NCI-H2196 treated with DMSO at 0.1 percent for 48 hours (cell line): ENCODE measurements around the gene FGGY.

Experiments used
- DNase-seq: peaks from one replicate; lab custom pipeline; 2025; ENCODE audit not compliant: unreplicated experiment; lab: John Stamatoyannopoulos, UW

The FGGY gene

DNA sequence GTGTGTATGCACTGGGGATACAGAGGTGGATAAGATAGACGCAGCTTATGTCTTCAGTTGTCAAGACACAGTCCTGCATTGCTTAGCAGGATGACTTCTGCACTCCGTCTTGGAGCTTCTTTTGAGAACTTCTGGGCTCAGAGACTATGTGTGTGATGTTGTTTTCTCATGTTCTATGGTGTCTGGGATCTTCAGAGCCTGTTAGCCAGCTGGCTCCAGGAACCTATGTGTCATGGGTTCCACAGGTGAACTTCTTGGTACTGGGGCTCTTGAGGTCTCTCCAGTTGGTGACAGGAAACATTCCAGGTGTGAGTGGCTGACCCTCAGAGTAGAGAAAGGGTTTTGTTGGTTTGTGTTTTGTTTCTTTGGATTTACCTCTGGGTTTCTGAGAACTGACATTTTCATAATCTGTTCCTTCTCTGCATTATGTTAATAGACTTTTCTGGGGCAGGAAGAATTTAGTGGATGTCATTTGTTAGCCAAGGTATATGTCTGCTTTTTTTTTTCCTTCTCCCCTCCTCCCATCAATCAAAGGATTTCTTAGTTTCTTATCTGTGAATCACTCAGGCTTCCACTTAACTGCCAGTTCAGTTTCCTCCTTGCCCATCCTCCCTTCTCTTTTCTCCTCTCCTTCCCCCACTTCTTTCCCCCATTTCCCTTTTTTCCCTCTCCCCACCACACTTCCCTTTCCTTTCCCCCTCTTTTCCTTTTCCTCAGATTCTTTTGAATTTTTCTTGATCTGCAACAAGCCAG lies 18.1 kb downstream of the FGGY start:
- no peak for DNase-seq

DNA sequence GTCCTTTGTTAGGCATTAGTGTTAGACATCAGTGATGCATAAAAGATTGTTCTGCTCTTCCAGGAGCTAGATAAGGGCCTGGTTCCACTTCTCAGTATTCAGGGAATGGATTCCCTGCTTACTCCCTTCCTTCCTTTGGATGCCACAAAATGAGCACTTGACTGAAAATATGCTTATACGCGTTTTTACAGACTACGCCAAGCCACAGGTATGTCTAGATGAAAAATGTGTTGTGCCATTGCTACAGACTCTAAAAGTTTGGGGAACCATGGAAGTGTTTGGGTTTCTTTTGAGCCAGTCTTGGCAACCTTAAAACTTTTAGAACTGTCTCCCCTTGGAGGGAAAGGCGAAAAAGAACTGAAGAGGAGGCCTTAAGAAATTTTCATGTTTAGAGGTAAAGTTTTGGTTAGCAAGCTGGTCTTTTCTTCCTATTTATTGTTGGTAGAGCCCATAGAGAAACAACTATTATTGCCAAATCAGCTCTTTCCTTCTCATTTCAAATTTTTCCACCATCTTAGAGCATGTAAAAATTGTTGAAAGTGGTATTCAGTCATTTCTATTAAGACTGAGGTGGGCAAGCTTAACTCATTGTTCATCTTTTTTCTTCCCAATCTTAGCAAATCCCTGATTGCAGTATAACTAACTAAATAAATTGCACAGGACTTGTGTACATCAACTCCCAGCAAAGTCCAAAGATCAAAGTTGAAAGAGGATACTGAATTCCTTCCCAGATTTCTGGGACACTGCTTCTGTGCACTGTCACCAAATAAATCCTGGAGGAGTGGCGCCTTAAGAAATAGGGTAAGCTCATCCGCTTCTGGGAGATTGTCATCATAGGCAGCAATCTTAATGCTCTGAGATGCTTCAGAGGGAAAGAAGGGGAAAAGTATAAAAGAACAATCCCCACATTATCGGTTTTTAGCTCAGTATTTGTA lies 18.9 kb downstream of the FGGY start:
- DNase-seq, result no peak

DNA sequence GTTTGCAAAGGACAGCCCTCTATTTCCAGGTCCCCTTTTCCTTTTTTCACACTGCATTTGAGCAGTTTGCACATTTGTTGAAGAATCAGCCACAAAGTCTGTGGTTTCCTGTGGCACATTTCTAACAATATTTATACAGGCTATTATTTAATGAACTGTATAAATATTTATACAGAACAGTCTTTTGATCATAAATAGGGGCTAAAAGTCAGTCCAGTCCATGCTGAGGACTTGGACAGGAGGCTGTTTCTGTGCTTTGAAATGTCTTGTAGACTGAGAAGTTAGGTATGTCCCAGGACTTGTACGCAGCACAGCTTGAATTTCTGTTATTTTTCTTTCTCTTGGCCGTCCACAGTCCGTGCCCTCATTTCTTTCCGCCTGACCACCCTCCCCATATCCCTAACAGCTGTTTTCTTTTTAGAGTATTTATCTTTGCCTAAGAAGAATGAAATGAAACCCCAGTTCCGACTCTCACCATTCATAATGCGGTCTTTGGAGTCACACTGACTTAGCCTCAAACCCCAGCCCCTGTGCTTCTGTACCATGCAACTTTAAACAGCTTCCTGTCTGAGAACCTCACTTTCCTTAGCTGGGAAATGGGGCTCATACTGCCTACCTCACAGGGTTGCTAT lies 19.7 kb downstream of the FGGY start:
- DNase-seq, result no peak

DNA sequence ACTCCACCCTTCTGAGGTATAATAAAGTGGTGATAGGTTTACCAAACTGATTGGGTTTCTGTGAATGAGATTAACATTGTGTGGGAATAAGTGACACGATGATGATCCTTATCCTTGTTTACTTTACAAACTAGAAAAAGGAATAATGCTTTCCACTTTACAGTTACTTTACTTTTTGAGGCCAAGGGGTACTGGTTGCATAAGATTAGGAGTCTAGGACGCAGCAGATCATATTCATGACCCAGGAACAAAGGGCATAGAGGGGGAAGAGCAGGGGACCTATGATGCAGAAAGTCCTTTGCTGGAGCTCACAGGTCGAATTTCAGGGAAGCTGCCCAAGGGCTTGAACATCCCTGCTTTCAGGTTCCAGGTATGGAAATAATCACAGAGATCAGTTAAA lies 20.4 kb downstream of the FGGY start:
- no peak for DNase-seq

DNA sequence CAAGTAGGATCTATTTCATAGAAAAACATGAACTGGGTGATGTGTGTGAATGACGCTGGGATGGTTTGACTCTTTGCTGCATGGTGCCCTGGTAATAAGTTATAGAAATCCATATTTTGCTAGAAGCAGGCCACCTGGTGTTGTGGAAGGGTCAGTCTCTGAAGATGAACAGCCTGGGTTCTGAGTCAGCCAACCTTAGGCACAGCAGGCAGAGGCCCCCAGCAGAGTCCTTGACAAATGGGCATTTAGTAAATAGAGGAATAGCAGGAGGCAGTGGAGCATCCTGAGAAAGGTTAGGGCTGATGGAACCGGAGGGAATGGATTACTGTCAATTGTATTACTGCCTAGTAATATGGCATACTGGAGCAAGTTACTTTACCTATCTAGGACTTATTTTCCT lies 20.9 kb downstream of the FGGY start:
- no peak for DNase-seq

DNA sequence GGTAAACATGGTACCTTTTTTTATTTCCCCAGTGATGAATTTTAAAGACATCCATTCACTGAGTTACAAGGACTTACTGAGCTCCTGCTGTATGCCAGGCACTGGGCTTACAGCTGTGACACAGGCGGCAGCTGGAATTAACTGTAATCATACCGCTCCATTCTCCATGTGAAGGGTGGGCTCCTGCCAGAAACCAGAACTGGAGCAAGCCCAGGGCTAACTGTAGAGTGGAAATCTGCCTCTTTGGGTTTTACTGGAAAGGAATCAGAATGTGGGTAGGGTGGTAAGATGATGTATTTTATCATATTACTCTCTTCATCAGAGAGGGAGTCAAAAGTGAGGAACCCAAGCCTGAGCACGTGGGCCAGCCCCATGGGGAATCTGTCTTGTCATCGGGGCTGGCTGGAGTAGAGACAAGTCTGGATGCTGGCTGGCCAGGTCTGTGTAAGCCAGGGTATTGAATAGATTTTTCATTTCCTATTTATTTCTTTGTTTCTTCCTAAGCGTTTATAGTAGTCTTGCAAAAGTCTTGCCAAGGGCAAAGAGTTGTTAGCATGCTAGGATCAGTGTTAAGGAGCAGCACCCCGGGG lies 21.5 kb downstream of the FGGY start:
- no peak for DNase-seq

DNA sequence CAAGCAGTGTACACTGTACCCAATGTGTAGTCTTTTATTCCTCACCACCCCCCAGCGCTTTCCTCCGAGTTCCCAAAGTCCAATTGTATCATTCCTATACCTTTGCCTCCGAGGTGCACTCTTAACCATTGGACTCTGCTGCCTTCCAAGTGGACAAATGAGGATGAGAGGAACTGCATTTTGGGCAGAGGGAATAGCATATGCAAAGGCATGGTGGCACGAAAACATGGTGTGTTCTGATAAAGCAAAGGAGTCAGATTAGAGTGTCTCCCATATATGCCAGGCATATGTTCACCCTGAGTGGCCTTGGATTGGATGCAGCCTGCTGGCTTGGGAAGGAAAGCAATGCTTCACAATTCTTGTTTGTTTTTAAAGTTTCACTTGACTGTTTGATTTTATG lies 25.5 kb downstream of the FGGY start:
- DNase-seq, result no peak

DNA sequence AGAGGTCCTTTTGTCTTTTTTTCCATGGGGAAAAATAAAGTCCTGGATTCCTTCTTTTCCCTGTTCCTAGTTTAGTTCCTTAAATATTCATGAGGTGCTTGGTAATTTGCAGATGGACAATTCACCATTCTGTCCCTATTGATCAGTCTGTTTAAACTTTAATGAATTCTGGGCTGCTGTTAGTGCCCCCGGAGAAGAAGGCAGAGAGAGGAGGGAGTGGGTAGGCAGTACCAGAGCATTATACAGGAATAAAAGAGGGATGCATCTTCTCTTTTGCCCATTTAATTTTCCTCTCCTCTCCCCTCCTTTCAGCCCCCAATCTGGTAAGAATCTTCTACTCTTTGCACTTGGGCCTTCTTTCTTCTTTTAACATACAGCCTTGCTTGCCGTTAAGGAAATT lies 25.9 kb downstream of the FGGY start:
- no peak for DNase-seq

DNA sequence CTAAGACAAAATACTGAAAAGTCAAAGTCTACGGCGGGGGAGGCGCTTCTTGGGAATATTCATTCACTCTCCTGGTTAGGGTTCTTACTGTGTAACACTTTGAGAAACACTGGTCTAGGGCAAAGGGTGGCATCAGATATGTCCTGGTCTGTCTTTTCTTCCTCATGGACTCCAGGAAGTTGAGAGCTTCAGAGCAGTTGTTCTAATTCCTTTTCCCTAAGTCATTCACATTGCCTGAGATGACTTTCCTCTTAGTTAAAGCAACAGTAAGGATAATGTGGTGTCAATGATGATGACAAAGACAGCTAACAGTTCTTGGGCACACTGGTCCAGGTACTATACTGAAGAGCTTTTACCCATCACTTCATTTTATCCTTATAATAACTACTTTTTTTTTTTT lies 27.0 kb downstream of the FGGY start:
- no peak for DNase-seq

DNA sequence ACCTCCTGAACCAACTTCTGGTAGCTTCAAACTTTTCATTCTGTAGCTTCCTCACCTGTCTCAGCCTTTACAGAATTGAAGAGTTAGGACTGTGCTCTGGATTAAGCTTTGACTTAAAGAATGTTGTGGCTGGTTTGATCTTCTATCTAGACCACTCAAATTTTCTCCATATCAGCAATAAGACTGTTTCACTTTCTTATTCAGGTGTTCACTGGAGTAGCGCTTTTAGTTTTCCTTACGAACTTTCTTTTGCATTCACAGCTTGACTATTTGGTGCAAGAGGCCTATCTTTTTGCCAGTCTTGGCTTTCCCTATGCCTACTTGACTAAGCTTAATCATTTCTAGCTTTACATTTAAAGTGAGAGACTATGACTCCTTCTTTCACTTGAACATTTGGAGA lies 31.5 kb downstream of the FGGY start:
- no peak for DNase-seq

DNA sequence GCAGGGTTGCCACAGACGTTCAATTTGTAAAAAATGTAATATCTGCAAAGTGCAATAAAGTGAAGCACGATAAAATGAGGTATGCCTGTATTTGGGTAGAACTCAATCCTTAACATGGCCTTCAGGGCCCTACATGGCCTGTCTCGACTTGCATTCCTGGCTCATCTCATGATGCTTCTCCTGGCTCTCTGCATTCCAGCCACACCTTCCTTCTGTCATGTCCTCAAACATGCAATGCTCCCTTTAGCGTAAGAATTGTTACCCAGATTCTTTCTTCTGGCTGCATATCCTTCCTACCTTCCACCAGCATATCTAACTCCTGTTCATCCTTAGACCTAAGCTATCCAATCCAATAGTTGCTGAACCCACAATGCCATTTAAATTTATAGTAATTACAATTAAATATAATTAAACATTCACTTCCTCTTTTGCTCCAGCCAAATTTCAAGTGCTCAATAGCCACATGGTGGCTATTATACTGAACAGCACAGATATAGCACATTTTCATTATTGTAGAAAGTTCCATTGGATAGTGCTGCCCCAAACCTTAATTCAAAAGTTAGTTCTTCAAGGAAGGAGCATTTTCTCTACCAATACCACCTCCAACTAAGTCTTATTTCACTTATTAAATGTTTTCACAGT lies 32.6 kb downstream of the FGGY start:
- DNase-seq, result no peak

DNA sequence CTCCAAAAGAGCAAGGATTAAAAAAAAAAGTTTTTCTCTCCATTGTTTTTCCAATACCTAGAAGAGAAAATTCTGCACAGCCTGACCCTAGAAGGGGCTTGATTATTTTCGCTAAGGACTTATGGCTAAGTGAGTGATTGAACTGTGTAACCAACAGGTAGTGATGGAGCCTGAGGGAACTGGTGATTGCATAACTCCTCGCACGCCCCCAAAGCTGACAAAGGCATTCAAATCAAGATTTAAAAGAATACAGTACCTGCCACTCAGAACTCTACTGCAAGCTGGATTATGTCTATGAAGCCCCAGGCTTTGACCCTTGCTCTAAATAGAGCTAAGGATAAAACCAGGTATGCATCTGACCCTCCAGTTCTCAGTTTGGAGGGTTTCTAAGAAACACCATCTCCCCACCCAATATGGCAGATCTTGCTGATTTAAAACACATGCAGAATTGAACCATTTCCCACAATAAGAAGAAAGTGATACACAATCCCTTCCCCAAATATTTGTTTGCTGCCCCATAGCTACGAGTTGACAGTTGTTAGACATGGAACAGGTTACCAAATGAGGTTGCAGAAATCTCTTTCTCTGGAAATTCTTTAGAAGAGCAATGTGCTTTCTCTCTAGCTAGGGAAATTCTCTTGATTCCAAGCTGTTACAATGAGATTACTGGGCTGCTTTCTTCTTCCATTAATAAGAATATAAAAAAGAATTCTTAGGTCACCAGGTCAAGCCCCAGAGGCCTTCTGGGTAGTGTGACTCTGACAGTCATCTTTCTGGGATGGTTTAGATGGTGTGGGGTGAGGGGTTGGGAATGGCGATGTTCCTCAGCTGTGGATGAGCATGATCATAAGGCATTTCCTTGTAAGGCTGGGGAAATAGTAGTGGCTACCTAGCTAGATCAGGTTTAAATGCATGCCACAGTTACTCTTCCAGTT lies 35.1 kb downstream of the FGGY start:
- DNase-seq, result no peak

DNA sequence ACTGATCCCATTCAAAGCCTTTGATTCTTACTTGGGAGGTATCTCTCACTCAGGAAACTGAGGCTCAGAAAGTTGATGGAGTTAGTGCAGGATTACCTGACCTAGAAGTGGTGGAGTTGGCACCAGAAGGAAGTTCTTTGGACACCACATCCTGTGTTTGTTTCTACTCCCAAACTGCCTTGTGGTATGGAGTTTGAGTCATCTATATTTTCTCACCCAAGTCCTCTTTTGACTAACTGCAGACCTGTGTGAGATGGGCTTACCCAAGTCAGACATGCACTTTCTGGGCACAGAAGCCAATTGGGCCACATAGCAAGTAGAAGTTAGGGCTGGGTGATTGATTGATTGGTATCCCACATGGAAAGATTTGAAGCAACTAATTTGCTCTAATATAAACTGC lies 36.1 kb downstream of the FGGY start:
- no peak for DNase-seq

DNA sequence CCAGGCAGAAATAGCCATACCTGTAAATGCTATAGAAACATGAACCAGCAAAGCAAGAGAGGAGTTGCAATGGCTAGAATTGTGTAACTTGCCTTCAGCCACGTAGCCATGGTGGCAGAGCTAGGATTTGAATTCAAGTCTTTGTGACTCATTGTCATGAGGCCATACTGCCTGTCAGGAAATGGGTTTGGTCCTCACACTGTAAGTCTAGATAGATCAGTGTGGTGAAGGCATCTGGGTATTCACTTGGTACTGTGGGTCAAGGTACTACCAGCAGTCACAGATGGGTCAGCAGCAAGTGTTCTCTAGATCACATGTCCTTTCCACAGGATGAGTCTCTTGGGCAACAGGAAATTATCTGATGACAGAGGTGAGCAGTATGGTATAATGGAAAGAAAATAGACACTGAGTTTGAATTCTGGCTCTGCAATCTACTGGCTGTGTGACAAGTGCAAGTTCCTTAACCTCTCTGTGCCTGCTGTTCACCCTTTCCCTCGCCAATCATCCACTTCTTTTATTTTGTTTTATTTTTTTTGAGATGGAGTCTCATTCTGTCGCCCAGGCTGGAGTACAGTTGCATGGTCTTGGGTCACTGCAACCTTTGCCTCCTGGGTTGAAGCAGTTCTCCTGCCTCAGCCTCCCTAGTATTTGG lies 36.9 kb downstream of the FGGY start:
- no peak for DNase-seq

DNA sequence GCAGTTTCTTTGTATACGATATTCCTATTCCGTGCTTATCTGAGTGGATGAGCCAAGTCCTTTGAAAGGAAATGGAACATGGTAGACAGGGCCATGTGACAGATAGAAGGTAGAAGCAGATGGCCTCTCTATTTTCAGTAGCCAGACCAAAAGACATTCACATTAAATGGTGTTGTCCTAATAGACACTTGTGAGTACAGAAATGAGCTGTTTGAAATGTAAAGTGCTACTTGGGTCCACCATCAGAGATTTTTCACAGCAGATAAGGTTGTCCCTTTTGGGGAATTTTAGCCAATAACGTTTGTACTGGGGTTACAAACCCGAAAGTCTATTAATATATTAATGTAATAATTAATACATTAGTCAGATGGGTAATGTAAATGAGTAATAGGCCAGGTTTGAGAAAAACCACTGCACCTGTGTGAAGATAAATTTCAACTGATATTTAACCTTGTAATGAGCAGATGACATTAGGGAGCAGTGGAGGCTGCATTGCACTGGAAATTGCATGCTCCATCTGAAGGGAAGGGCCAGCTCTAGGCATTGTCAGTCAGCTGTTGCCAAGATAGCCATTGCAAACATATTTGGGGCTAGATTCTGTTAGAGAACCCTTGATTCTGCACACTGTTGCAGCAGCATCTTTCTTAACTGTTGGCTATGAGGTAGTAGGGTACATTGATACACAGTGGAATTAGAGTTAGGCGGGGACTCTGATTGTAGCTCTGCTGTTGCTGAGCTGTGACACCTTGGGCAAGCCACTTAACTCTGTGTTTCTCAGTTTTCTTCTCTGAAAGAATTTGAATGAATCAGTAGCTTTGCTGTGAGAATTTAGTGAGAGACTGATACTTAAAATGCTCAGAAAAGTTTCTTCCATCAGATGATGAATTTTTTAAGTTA lies 43.8 kb downstream of the FGGY start:
- no peak for DNase-seq

DNA sequence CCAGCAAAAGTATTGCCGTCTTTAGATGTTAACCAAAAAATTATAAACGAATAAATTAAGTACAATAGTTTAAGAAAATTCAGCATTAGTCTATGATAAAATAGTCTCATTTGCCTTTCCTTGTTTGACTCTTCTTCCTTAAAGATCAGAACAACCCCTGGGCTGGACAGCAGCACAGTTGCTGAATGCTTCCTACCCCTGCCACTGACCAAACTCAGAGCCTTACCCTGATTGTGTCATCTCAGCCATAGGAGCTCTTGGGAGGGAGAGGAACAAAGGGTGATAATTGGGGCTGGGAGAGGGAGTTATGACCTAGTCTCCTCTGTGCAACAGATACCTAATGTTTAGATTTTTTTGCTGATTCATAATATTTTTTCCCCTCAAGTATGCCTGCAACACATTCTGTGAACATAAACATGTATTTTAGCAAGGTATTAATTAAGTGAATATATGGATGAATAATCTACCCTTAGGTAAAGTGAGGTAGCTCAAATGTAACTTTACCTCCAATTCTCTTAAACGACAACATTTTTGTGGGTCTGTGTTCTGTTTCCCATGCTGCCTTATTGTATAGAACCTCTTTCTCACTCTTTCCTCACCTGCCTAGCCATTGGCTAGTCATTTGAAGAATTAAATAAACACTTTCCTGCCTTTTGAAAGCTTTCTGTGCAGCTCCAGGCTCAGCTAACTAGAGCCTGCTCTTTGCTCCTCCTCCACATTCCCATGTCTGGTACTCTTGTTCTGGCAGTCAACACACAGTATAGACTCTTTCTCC lies 46.1 kb downstream of the FGGY start:
- DNase-seq, result no peak

DNA sequence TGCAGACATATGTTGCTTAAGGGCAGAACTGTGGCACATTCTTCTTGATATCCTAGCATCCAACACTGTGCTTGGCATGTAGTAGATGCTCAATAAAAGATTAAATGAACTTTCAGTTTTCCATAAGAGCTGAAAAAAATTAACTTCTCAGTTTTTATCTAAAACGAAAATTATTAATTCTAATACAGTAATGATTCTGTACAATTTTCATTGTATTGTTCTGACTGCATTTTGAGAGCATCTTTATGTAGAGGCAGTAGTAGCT lies 46.6 kb downstream of the FGGY start:
- no peak for DNase-seq

DNA sequence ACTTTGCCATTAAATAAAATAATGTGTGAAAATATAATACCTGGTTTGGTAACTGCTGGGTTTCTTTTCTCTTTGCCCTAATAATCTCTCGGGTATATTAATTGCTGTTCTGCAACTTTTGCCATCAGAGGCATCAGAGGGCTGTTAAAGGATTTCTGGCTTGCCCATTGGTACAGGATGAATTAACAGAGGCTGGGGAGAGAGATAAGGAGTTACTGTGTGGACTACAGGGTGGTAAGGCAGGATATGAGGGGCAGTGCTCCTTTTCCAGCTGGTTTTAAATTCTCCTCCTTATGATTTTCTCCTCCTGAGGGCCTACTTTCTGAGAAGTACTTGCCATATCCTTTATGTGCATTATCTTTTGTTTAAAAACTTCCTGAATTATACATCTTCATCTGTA lies 48.3 kb downstream of the FGGY start:
- DNase-seq, result no peak
